ENCODE results near the gene CHADL. TPM values are rescaled to one million over a fixed set of nuclear protein-coding genes. Genes with fewer than 3 reads are reported as not detected.

Gene CHADL
- total and polyA plus RNA-seq, 10 of the 15 experiments (the other 5 are each of a cell fraction or from before 2014, with no cell fraction given): 0.24 TPM; not detected in 9

GRCh38 chr22:41222846-41223507, 17.8 kb downstream of the CHADL start:
- FAIRE-seq: no peak
- in situ Hi-C loops (cut with MboI): no loop called here

More at GRCh38 chr22:41222846-41223507, 17.8 kb downstream of the CHADL start:
- H4K20me1 ChIP-seq (ENCODE audit: control insufficient read depth, insufficient read depth): no peaks in the 10 kb centered on the region
- DNase-seq (ENCODE audit: low read depth, low spot score) (no peak), ATAC-seq (no peak)
- POLR2A ChIA-PET: interaction anchor here (0.6 kb wide), 1 partner anchor 222 kb away, joined by 3 read pairs; no protein-coding TSS in a partner anchor
- CTCF ChIA-PET: no interaction called here
- BruUV-seq (replicated peaks): no TSS peak
- H3K4me3 ChIP-seq: no peak overlapping the region
- H3K4me2 ChIP-seq (ENCODE audit: control insufficient read depth, insufficient read depth): no peak overlapping the region
- no peaks in the 10 kb centered on the region for H3K79me2 ChIP-seq (ENCODE audit: control insufficient read depth, insufficient read depth, low read length)
- WGBS (ENCODE audit: insufficient coverage, insufficient replicate concordance, low lambda C conversion rate, missing lambda C conversion rate): 88% methylated on average over 9 of the region's 9 CpGs
- H3K36me3 ChIP-seq (ENCODE audit: control insufficient read depth in 2 of 2, insufficient read depth in 2 of 2, low read length in 1 of 2): peaks cover 11 to 27% of the 10 kb centered on the region in 2 experiments
- SMC1A ChIA-PET (ENCODE audit: uncharacterized antibody, unreplicated experiment): no interaction called here
- no peak overlapping the region for H3K9ac ChIP-seq (ENCODE audit: control insufficient read depth, insufficient read depth, low read length)
- H3K9me3 ChIP-seq (replicated peaks; ENCODE audit: control insufficient read depth, insufficient read depth, low read length): no peaks in the 10 kb centered on the region
- H3K27ac ChIP-seq (ENCODE audit: control insufficient read depth, insufficient read depth): no peak overlapping the region
- H3K4me1 ChIP-seq (ENCODE audit: control insufficient read depth, insufficient read depth, low read length): peaks cover under 1% of the 10 kb centered on the region
- no peak overlapping the region for H2AFZ ChIP-seq (ENCODE audit: control insufficient read depth, low read depth, low read length)
- RAD21 ChIA-PET (ENCODE audit: unreplicated experiment): no interaction called here
- intact Hi-C loops (cut with micrococcal nuclease; ENCODE audit: unreplicated experiment): no loop called here
- H3K27me3 ChIP-seq (replicated peaks in 1 of 2; ENCODE audit: control insufficient read depth in 2 of 2, insufficient read depth in 2 of 2, low read length in 1 of 2): no peaks in the 10 kb centered on the region
- no peak for TF ChIP-seq NFYB (IDR thresholded peaks at IDR 0.05; ENCODE audit: insufficient read depth, low read depth, low read length)
- TF ChIP-seq HSF1 (IDR thresholded peaks at IDR 0.05; ENCODE audit: low read depth, low read length): no peak
- TF ChIP-seq, protein P1, sequence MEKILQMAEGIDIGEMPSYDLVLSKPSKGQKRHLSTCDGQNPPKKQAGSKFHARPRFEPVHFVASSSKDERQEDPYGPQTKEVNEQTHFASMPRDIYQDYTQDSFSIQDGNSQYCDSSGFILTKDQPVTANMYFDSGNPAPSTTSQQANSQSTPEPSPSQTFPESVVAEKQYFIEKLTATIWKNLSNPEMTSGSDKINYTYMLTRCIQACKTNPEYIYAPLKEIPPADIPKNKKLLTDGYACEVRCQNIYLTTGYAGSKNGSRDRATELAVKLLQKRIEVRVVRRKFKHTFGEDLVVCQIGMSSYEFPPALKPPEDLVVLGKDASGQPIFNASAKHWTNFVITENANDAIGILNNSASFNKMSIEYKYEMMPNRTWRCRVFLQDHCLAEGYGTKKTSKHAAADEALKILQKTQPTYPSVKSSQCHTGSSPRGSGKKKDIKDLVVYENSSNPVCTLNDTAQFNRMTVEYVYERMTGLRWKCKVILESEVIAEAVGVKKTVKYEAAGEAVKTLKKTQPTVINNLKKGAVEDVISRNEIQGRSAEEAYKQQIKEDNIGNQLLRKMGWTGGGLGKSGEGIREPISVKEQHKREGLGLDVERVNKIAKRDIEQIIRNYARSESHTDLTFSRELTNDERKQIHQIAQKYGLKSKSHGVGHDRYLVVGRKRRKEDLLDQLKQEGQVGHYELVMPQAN (conservative IDR thresholded peaks at IDR 0.05): no peak
- no peak for TF ChIP-seq BRCA1 (IDR thresholded peaks at IDR 0.05; ENCODE audit: low read depth, low read length)
- no peak for TF ChIP-seq CEBPB (IDR thresholded peaks at IDR 0.05; ENCODE audit: borderline replicate concordance in 1 of 2, low read depth in 2 of 2, low read length in 2 of 2)
- TF ChIP-seq TCF7 (IDR thresholded peaks at IDR 0.05; ENCODE audit: borderline replicate concordance): no peak
- TF ChIP-seq CHD1 (IDR thresholded peaks at IDR 0.05; ENCODE audit: low read depth, low read length): no peak
- TF ChIP-seq SIN3A (IDR thresholded peaks at IDR 0.05; ENCODE audit: low read depth, low read length): no peak
- no peak for TF ChIP-seq SUZ12 (IDR thresholded peaks at IDR 0.05; ENCODE audit: unreplicated experiment)
- TF ChIP-seq MYB (IDR thresholded peaks at IDR 0.05; ENCODE audit: borderline replicate concordance, low read depth, low read length): no peak
- no peak for TF ChIP-seq JUNB (IDR thresholded peaks at IDR 0.05)
- TF ChIP-seq, protein P2, sequence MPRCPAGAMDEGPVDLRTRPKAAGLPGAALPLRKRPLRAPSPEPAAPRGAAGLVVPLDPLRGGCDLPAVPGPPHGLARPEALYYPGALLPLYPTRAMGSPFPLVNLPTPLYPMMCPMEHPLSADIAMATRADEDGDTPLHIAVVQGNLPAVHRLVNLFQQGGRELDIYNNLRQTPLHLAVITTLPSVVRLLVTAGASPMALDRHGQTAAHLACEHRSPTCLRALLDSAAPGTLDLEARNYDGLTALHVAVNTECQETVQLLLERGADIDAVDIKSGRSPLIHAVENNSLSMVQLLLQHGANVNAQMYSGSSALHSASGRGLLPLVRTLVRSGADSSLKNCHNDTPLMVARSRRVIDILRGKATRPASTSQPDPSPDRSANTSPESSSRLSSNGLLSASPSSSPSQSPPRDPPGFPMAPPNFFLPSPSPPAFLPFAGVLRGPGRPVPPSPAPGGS (IDR thresholded peaks at IDR 0.05; ENCODE audit: borderline replicate concordance, insufficient read depth, low read depth, low read length, poor library complexity, severe bottlenecking): no peak
- TF ChIP-seq, protein P3, sequence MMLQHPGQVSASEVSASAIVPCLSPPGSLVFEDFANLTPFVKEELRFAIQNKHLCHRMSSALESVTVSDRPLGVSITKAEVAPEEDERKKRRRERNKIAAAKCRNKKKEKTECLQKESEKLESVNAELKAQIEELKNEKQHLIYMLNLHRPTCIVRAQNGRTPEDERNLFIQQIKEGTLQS (IDR thresholded peaks at IDR 0.05; ENCODE audit: borderline replicate concordance, extremely low read depth, low read depth, low read length): no peak
- TF ChIP-seq CHD2 (IDR thresholded peaks at IDR 0.05; ENCODE audit: borderline replicate concordance, low read depth, low read length): no peak
- TF ChIP-seq TCF3 (IDR thresholded peaks at IDR 0.05; ENCODE audit: borderline replicate concordance, insufficient read depth, low read depth, low read length): no peak
- no peak for TF ChIP-seq KDM1A (IDR thresholded peaks at IDR 0.05; ENCODE audit: borderline replicate concordance)
- no peak for TF ChIP-seq WRNIP1 (IDR thresholded peaks at IDR 0.05; ENCODE audit: borderline replicate concordance, low read depth, low read length)
